WI38 (cell line): ENCODE measurements around the gene TMEM45A.

Experiments
- H3K4me3 ChIP-seq: 2 replicates; pipeline ENCODE4 v1.5.1; 2011; ENCODE audit warnings: low read depth, mild to moderate bottlenecking, control low read depth, low read length
- CTCF ChIP-seq: IDR thresholded peaks from 2 replicates; pipeline ENCODE4 v1.5.1; 2012; ENCODE audit warnings: low read depth, mild to moderate bottlenecking, control low read depth, low read length

TMEM45A gene

DNA sequence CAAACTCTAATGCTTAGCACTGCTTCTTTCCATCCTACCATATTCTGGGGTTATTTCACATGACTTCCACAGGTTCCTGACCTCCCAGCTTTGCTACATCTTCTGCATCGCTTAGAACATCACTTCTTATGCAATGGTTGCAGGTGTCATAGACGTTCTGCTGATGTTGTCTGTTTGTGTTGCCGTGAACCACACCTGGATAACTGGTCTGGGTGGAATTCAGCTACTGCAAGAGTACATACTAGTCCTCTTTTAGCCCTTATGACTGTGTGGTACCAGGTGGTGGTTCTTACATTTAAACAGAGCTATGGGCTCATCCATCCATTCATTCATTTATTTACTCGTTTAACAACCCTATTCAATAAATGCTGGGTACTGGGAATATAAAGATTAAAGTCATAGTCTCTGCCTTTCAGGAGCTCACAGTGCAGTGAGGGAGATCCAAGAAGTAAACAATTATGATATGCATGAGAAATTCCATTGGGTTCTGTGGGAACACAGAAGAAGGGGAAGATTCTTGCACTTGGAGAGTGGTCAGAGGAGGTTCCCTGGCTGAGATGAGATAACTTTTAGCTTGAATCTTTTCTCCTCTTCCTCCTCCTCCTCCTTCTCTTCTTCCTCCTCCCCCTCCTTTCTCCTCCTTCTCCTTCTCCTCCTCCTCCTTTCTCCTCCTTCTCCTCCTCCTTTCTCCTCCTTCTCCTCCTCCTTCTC is 30.8 kb downstream of the TMEM45A start:
- no peak overlapping the region for H3K4me3 ChIP-seq
- no peak for TF ChIP-seq CTCF

- no peak overlapping the region for H3K4me3 ChIP-seq
These were observed 33.6 kb downstream of the TMEM45A start for GRCh38 chr3:100525753-100526612.

GRCh38 chr3:100526613-100527346 is 34.4 kb downstream of the TMEM45A start:
- no peak overlapping the region for H3K4me3 ChIP-seq
- TF ChIP-seq CTCF: no peak

More at GRCh38 chr3:100525753-100526612, 33.6 kb downstream of the TMEM45A start:
- TF ChIP-seq CTCF: no peak

DNA sequence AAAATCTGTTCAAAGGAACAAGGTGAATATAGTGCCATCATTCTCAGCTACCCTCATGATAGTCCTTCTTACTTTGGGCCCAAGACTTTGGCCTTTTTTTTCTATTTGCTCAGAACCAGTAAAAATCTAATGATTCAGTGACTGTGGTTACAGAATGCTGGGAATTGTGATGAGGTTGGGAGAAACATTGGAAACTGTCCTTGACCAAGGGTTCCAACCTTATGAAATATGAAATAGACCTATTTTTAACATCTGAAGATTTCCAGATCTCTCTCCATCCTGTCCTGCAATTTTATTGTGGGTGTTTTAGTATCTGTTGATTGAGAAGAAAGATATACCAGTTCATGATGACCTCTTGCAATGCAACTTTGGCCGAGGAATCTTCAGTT is 34.9 kb downstream of the TMEM45A start:
- TF ChIP-seq CTCF: no peak
- H3K4me3 ChIP-seq: no peak overlapping the region

GRCh38 chr3:100531093-100531492 is 38.7 kb downstream of the TMEM45A start:
- no peak overlapping the region for H3K4me3 ChIP-seq
- TF ChIP-seq CTCF: no peak

DNA sequence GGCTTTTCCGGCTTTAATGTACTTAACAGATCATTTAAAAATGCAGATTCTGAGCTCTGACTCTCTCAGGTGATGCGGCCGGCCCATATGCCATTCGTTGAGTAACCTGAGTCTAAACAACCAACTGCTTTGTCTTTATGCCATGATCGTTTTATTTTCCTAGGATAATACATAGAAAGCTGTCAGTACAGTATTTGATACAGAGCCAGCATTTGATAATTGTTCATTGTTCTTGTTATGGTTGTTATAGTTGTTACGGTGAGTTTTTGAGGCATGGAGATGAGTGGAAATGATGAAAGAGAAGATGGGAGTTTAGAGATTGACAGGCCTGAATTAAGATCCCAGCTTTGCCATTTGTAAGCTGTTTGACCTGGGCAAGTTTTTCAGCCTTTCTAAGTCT is 40.0 kb downstream of the TMEM45A start:
- TF ChIP-seq CTCF: no peak

More for the DNA sequence above, 40.0 kb downstream of the TMEM45A start:
- no peak overlapping the region for H3K4me3 ChIP-seq
